OCI-LY1 (cell line): ENCODE data around the gene IFT74.

ENCODE experiments used
- CTCF ChIP-seq: fragments of 200-600 bp; sonication (generic), shearing (Covaris generic); IDR thresholded peaks from 2 replicates; pipeline ENCODE4 v1.5.1; 2017; ENCODE audit warnings: mild to moderate bottlenecking, antibody characterized with exemption, low read length, moderate library complexity, mixed read lengths
- EZH2 ChIP-seq: fragments of 200-600 bp; sonication (generic), shearing (Covaris generic); IDR thresholded peaks from 2 replicates; pipeline ENCODE4 v1.8.0; 2017; ENCODE audit warnings: borderline replicate concordance, mixed run types, mild to moderate bottlenecking, antibody characterized with exemption, low read length, moderate library complexity, mixed read lengths

- no peak for TF ChIP-seq CTCF
- TF ChIP-seq EZH2: no peak
These were observed 85.5 kb downstream of the IFT74 start for GRCh38 chr9:27041746-27042145.
